ENCODE data around the gene C17orf75. TPM values are rescaled to one million over a fixed set of nuclear protein-coding genes. Genes with fewer than 3 reads are reported as not detected.

Gene C17orf75
- total and polyA plus RNA-seq, 2 of the 8 experiments (the other 6 are each of a cell fraction or from before 2014, with no cell fraction given) = 15.8 to 42.6 TPM

DNA sequence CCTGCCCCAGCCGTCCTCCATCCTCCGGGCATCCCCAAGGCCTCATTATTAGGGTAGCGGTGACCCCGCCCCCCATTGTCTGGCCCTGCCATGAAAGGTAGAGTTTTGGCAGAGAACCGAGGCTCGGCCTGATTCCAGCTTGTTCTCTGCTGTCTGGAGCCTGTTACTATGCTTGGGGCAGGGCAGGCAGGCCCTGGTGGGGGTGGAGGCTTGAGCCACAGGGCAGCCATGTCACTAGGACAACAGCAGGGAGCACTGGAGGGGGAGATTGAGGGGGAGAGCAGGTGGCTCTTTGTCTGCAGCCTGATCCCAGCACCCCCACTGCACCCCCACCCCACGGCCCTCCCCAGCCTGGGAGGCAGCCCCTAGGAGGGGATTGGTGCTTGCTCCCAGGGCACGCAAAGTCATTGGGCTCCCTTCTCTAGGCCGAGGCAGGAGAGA lies 60.9 kb downstream of the C17orf75 start:
- peak overlapping the region; percentile 59 to 78 for H3K4me2 ChIP-seq (ENCODE audit: insufficient read depth in 1 of 2, low read depth in 2 of 2, low read length in 2 of 2)
- POLR2A ChIA-PET (ENCODE audit: partially characterized antibody) = interaction anchor here (0.8 to 2.8 kb wide), 9 partner anchors 8 to 74 kb away, joined by 3 to 15 read pairs (median 4); no protein-coding TSS in a partner anchor
- no peak overlapping the region for H3K27ac ChIP-seq (ENCODE audit: low read depth, low read length)
- no peak for TF ChIP-seq HDAC2 (IDR thresholded peaks at IDR 0.05; ENCODE audit: borderline replicate concordance in 1 of 2, low read depth in 2 of 2, low read length in 2 of 2)
- no peak for TF ChIP-seq SIX5 (IDR thresholded peaks at IDR 0.05; ENCODE audit: low read depth, low read length)
- TF ChIP-seq, protein P1, sequence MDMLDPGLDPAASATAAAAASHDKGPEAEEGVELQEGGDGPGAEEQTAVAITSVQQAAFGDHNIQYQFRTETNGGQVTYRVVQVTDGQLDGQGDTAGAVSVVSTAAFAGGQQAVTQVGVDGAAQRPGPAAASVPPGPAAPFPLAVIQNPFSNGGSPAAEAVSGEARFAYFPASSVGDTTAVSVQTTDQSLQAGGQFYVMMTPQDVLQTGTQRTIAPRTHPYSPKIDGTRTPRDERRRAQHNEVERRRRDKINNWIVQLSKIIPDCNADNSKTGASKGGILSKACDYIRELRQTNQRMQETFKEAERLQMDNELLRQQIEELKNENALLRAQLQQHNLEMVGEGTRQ (IDR thresholded peaks at IDR 0.05; ENCODE audit: low read length) = no peak
- TF ChIP-seq RFX5 (IDR thresholded peaks at IDR 0.05; ENCODE audit: borderline replicate concordance, low read depth, low read length) = no peak
- TF ChIP-seq POLR2AphosphoS5 (IDR thresholded peaks at IDR 0.05; ENCODE audit: low read depth, low read length) = no peak
- no peak for TF ChIP-seq CBX8 (IDR thresholded peaks at IDR 0.05; ENCODE audit: borderline replicate concordance, low read depth, low read length)
- TF ChIP-seq, protein P2, sequence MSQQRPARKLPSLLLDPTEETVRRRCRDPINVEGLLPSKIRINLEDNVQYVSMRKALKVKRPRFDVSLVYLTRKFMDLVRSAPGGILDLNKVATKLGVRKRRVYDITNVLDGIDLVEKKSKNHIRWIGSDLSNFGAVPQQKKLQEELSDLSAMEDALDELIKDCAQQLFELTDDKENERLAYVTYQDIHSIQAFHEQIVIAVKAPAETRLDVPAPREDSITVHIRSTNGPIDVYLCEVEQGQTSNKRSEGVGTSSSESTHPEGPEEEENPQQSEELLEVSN (IDR thresholded peaks at IDR 0.05) = no peak
- no peak for TF ChIP-seq KDM4A (IDR thresholded peaks at IDR 0.05; ENCODE audit: low read depth, low read length, severe bottlenecking)
- no peak for TF ChIP-seq TAF7 (optimal IDR thresholded peaks at IDR 0.05; ENCODE audit: borderline replicate concordance, low read depth, low read length)
- TF ChIP-seq RBBP5 (IDR thresholded peaks at IDR 0.05; ENCODE audit: borderline replicate concordance, low read depth, low read length) = no peak

More for the DNA sequence above, 60.9 kb downstream of the C17orf75 start:
- Histone ChIP-seq H2BK5ac (ENCODE audit: low read depth, low read length) (peak overlapping the region; percentile 94), H3K23me2 (ENCODE audit: low read depth, low read length) (peaks cover 5% of the 10 kb centered on the region; the same call in 1 of the 2 replicates), H3K23ac (ENCODE audit: insufficient read length) (no peak overlapping the region), H4K91ac (replicated peaks; ENCODE audit: insufficient read length, low read length) (peak overlapping the region; percentile 94), H3K79me2 (ENCODE audit: control insufficient read depth in 1 of 2, insufficient read depth in 2 of 2, low read length in 2 of 2) (no peaks in the 10 kb centered on the region), H3K36me3 (ENCODE audit: control insufficient read depth in 2 of 4, insufficient read depth in 4 of 4, low read length in 3 of 4) (no peaks in the 10 kb centered on the region), H3K18ac (ENCODE audit: extremely low read depth, low read length) (peak overlapping the region; percentile 97), H2BK120ac (replicated peaks; ENCODE audit: low read depth, low read length) (no peak overlapping the region), H3K9ac (replicated peaks in 1 of 4; ENCODE audit: extremely low read depth in 1 of 4, low read depth in 3 of 4, low read length in 3 of 4) (no peak overlapping the region), H3K4me3 (ENCODE audit: extremely low read depth in 1 of 4, insufficient read depth in 2 of 4, low read depth in 3 of 4, low read length in 4 of 4) (peak overlapping the region in 2 of 4 experiments; percentile 20 to 22; a peak in 1 of 8 replicates), H3K4me1 (replicated peaks in 1 of 4; ENCODE audit: control insufficient read depth in 3 of 4, insufficient read depth in 4 of 4, low read length in 3 of 4) (peaks cover 8 to 42% (median 32%) of the 10 kb centered on the region in 4 experiments), H2BK15ac (ENCODE audit: low read length) (peak overlapping the region; percentile 98; the same call in 1 of the 2 replicates), H4K20me1 (replicated peaks in 1 of 2; ENCODE audit: control insufficient read depth in 1 of 2, insufficient read depth in 2 of 2, low read length in 2 of 2) (peaks cover 0 to 3% of the 10 kb centered on the region in 2 experiments), H2AFZ (ENCODE audit: low read length) (no peak overlapping the region), H3K27me3 (replicated peaks in 1 of 4; ENCODE audit: control insufficient read depth in 3 of 4, extremely low read depth in 1 of 4, insufficient read depth in 3 of 4, low read length in 3 of 4) (peaks cover 0 to 2% (median 0%) of the 10 kb centered on the region in 4 experiments; a peak in 2 of 7 replicates), H3K9me3 (ENCODE audit: insufficient read depth in 2 of 2, low read depth in 1 of 2, low read length in 1 of 2) (no peaks in the 10 kb centered on the region), H3K4ac (replicated peaks; ENCODE audit: insufficient read length, low read depth, low read length) (no peak overlapping the region), H3K14ac (ENCODE audit: insufficient read length) (no peak overlapping the region), H3K79me1 (ENCODE audit: low read depth, low read length) (peaks cover 2% of the 10 kb centered on the region; the same call in 1 of the 2 replicates), H3K56ac (replicated peaks; ENCODE audit: insufficient read length, low read depth, low read length) (no peak overlapping the region), H2AK5ac (ENCODE audit: low read depth, low read length) (no peak overlapping the region), H4K5ac (ENCODE audit: insufficient read length, low read depth, low read length) (peak overlapping the region; percentile 79), H2BK20ac (ENCODE audit: low read length) (peak overlapping the region; percentile 95; the same call in 1 of the 2 replicates), H4K8ac (ENCODE audit: extremely low read depth, insufficient read depth, low read length) (no peak overlapping the region), H2BK12ac (ENCODE audit: low read depth, low read length) (0 out of 2 replicates have a peak overlapping the region, but pooled peaks have one; percentile 98)
- FAIRE-seq (no peak), DNase-seq (ENCODE audit: low read depth in 1 of 2, low spot score in 2 of 2) (peak in 1 of 2 experiments; percentile 82)
- WGBS, 2 experiments (ENCODE audit: extremely low coverage in 1 of 2, insufficient coverage in 1 of 2, insufficient read length in 1 of 2, insufficient replicate concordance in 2 of 2, low coverage in 1 of 2, low lambda C conversion rate in 2 of 2, missing lambda C conversion rate in 1 of 2) = 31% methylated on average over 9 of the region's 9 CpGs; no CpG with 5 or more reads in 1 of the 2 experiments
- CTCF ChIA-PET (ENCODE audit: partially characterized antibody) = interaction anchor here (1.9 to 2.3 kb wide), 2 partner anchors 16 to 38 kb away, joined by 11 to 18 read pairs; partner anchors contain the start of gene RHBDL3
